COLO668 (cell line): ENCODE data around the gene OPA3.
"Not testable (repeated sequence)": the region's sequence is repeated elsewhere in the genome, so short reads cannot be mapped to it uniquely, and the experiment has no call there.

Source experiments
- DNase-seq: peaks from one replicate; lab custom pipeline; 2025; ENCODE audit not compliant: unreplicated experiment; lab: John Stamatoyannopoulos, UW

Gene OPA3

GRCh38 chr19:45584332-45585157 is at the start of gene OPA3:
OPA3 (minus strand) TSS chr19:45584802; CDS start chr19:45584764, 38 bp downstream.
- DNase-seq, result peak; percentile 99

GRCh38 chr19:45632468-45633196 is 48.0 kb upstream of the OPA3 start:
- peak; percentile 62 for DNase-seq

DNA sequence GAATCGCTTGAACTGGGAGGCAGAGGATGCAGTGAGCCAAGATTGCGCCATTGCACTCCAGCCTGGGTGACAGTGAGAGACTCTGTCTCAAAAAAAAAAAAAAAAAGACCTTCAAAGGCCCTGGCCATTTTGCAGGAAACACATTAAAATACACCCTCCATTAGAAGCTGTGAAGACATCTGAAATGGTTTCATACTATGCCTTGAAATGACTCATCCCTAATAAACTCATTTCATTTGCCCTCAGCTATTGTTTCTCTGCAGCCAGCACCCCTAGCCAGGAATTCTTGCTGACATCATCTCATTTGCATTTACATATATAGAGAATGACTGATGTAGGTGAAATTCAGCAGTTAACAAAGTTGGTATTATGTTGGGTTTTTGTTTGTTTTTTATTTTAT is 45.9 kb upstream of the OPA3 start:
- DNase-seq, result no peak

DNA sequence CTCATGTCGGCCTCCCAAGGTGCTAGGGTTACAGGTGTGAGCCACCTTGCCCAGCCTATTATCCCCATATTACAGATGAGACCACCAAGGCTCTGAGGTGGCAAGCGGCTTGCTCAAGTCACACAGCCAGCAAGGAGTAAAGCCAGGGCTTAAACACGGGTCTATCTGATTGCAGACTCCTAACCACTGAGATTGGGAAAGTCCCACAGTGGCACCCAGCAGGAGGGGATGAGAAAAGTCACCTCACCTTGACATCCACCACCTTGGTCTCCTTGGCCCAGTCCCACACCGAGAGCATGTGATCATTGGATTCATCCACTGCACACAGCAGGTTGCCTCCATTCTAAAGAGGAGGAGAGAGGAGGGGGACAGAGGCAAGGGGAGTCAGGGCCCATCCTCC is 45.1 kb upstream of the OPA3 start:
- DNase-seq, result no peak

- not testable (repeated sequence) for DNase-seq
Observed at GRCh38 chr19:45628219-45628618, 43.6 kb upstream of the OPA3 start.

GRCh38 chr19:45623984-45624383 is 39.4 kb upstream of the OPA3 start:
- DNase-seq, result no peak

GRCh38 chr19:45621976-45622503 is 37.4 kb upstream of the OPA3 start:
- DNase-seq, result no peak

- no peak for DNase-seq
Observed at GRCh38 chr19:45621389-45621788, 36.8 kb upstream of the OPA3 start.

DNA sequence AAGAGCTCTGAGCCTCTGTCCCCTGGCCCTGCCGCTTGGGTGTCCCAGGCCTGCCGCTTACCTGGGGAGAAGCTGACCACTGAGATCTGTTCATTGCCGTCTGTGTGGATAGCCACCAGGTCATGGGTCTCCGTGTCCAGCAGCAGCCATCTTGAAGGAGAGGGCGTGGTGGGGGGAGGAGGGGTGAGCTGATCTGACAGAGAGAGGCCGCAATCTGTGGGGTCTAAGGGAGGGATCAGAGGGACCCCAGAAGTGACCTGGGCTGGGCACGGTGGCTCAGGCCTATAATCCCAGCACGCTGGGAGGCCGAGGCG is 32.1 kb upstream of the OPA3 start:
- no peak for DNase-seq

DNA sequence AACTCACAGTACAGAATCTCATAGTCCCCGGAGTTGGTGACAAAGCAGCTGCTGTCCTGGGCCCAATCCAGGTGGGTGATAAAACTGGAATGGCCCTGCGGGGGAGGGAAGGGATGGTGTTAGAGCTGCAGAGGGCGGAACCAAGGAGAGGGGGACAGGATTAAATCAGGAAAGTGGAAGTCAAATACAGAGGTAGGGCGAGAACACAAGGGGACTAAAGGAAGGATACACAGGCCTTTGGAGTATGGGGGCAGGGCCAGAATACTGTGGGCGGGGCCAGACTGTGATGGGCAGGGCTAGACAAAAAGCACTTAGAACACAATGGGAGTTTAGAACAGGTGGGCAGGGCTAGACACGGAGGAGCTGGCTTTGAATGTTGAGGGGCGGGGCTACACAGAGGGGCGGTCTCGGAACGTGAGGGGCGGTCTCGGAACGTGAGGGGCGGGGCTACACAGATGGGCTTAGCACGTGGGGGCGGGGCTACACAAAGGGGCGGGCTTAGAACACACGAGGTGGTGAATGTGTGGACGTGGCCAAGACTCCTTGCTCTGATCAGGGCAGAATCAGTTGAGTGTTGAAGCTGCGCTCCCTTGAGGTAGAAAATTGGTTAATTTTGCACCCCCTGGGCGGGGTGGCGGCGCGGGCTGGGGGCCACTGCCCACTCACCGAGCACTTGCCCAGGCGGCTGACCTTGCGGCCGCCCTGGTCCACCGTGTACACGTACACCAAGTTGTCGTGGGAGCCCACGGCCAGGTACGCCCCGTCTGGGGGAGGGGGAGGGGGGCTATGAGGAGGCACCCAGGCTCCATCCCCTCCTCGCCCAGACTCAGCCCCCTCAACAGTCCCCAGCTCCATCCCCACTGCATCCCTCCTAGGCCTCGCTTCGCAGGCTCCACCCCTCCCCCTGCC is 31.4 kb upstream of the OPA3 start:
- DNase-seq, result peak; percentile 69

GRCh38 chr19:45615056-45615455 is 30.5 kb upstream of the OPA3 start:
- not testable (repeated sequence) for DNase-seq

DNA sequence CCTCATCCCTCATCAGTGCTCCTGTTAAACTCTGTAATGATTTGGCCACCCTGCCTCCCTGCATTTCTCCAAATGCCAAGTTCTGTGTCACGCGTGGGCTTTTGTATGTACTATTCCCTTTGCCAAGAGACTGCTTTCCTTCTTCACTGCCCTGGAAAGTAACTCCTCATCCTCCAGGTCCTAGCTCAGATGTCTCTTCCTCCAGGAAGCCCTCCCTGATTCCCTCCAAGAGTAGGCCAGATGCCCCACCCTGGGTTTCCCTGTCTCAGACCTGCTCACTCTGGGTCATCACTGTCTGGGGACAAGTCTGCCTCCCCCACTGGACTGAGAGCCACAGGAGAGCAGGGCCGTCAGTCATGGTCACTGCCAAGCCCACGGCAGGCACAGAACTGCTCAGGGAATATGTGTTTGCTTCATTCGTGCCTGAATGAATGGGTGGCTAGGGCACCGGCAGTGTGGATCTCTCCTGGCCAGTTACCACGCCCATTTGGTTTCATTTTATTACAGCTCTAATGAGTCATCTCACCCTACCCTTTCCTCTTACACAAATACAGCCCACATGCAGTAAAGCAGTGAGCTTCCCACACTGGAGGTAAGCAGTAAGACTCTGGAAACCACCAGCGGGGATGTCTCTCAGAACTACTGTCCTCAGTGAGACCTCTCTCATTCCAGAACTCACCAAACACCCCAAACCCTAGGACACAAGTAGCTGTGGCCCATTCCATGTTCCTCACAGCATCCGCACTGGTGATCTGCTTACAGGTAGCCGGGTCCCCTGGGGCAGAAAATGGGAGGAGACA is 29.5 kb upstream of the OPA3 start:
- no peak for DNase-seq

- no peak for DNase-seq
Observed at GRCh38 chr19:45608948-45609347, 24.3 kb upstream of the OPA3 start.

- peak; percentile 63 for DNase-seq
Observed at GRCh38 chr19:45607071-45608029, 22.7 kb upstream of the OPA3 start.

DNA sequence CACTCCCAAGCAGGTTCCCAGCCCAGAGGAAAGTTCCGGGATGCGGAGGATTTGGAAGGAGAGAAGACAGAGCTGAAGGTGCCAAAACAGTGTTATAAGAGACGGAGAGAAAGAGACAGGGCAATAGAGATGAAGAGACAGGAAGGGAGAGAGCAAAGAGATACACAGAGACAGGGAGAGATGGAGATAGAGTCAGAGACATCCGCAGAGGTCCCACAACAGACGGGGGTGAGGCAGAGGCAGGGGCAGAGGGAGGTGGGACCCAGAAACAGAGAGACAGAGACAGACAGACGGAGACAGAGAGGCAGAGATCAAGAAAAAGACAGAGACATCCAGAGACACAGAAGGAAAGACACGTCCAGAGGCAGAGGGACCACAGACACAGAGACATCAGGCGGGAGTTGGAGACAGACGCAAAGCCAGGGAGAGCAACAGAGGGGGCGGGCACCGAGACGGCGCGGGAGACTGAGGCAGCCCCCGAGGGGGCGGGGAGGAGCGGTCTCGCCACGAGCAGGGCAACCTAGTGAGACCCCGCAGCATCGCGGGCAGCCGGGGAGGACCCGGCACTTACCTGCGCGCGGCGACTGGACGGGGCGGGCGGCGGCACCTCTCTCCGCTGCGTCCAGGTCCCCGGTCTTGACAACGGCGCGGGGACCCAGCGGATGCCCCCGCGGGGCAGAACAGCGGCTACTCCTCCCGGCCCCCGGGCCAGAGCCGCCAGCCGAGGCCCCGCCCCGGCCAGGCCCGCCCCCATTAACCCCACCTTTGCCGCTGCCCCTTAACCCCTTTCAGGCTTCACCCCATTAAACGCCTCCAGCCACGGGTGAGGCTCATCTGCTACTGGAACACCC is 17.1 kb upstream of the OPA3 start, which contains the start of gene GPR4:
Gene GPR4, minus strand, starts transcription at position 689 of the 851 bp plus-strand sequence. CDS start 10,346 bp downstream, outside the sequence.
- DNase-seq, result no peak

GRCh38 chr19:45601115-45601514 is 16.5 kb upstream of the OPA3 start:
- DNase-seq, result no peak

DNA sequence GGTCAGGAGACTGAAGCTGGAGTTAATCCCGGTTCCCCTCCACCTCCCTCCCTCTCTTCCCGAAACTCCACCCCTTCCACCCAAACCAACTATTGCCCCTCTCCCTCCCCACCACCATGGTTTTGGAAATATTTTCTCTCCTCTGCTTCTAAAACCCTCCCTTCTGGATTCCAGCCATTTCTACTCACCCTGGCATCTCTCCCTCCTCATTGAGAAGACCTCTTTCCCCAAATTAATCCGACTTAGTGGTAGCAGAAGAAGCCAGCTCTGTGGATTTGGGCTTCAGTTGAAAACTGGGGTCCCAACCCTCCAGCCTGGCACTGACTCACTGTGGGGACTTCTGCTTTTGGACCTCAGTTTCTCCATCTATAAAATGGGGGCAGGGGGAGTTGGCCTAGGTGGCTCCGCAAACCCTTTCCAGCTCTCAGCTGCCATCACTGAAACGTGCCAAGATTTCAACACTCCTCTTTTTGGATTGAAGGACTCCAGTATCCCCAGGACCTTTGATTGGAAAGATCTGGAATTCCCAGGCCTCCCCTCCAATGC is 15.8 kb upstream of the OPA3 start:
- DNase-seq, result no peak

GRCh38 chr19:45599286-45599685 is 14.7 kb upstream of the OPA3 start:
- no peak for DNase-seq
